HG02938 (cell line): ENCODE data around the gene TOPBP1.
"Not testable (repeated sequence)": the region's sequence is repeated elsewhere in the genome, so short reads cannot be mapped to it uniquely, and the experiment has no call there.

Experiments
- ATAC-seq: cut with Tn5 transposase; IDR thresholded peaks from one replicate; pipeline ENCODE4 v1.9.1; 2021; ENCODE audit warnings: mild to moderate bottlenecking, moderate library complexity; ENCODE audit not compliant: unreplicated experiment

TOPBP1 gene

GRCh38 chr3:133661454-133662277 lies at the start of gene TOPBP1:
TSS of gene TOPBP1 (minus strand) at chr3:133661941. CDS start at chr3:133661127, 814 bp downstream.
- peak; percentile 87 for ATAC-seq

- ATAC-seq, result no peak
Measured at GRCh38 chr3:133711013-133711412, 49.3 kb upstream of the TOPBP1 start.

GRCh38 chr3:133709139-133709750 lies 47.5 kb upstream of the TOPBP1 start:
- no peak for ATAC-seq

- ATAC-seq, result no peak
Measured at GRCh38 chr3:133706033-133706432, 44.3 kb upstream of the TOPBP1 start.

GRCh38 chr3:133703915-133704314 lies 42.2 kb upstream of the TOPBP1 start:
- no peak for ATAC-seq

- ATAC-seq, result no peak
Measured at GRCh38 chr3:133701435-133702358, 40.0 kb upstream of the TOPBP1 start.

- no peak for ATAC-seq
Measured at GRCh38 chr3:133700351-133700750, 38.6 kb upstream of the TOPBP1 start.

GRCh38 chr3:133699903-133700302 lies 38.2 kb upstream of the TOPBP1 start:
- no peak for ATAC-seq

GRCh38 chr3:133699467-133699866 lies 37.7 kb upstream of the TOPBP1 start:
- ATAC-seq, result no peak

GRCh38 chr3:133697960-133698359 lies 36.2 kb upstream of the TOPBP1 start:
- ATAC-seq, result no peak

- ATAC-seq, result no peak
Measured at GRCh38 chr3:133695560-133696171, 33.9 kb upstream of the TOPBP1 start.

- ATAC-seq, result no peak
Measured at GRCh38 chr3:133694288-133695268, 32.8 kb upstream of the TOPBP1 start.

- no peak for ATAC-seq
Measured at GRCh38 chr3:133693821-133694220, 32.1 kb upstream of the TOPBP1 start.

- no peak for ATAC-seq
Measured at GRCh38 chr3:133692759-133693158, 31.0 kb upstream of the TOPBP1 start.

GRCh38 chr3:133691273-133692107 lies 29.7 kb upstream of the TOPBP1 start:
- no peak for ATAC-seq

- ATAC-seq, result not testable (repeated sequence)
Measured at GRCh38 chr3:133677993-133678392, 16.3 kb upstream of the TOPBP1 start.

- no peak for ATAC-seq
Measured at GRCh38 chr3:133676336-133677118, 14.8 kb upstream of the TOPBP1 start.
